Measurements from ENCODE around the gene TRIM25. TPM values are rescaled to one million over a fixed set of nuclear protein-coding genes. Genes with fewer than 3 reads are reported as not detected.

TRIM25 gene
- total and polyA plus RNA-seq, 9 donors: 7.0 to 16.5 (median 12.4) TPM

- no peaks in the 10 kb centered on the region for H3K9me3 ChIP-seq (replicated peaks; ENCODE audit: control insufficient read depth, low read depth, low read length)
- peaks cover 13% of the 10 kb centered on the region for H3K36me3 ChIP-seq (ENCODE audit: control insufficient read depth, insufficient read depth, low read length)
- 82% methylated on average over 17 of the region's 21 CpGs for WGBS (ENCODE audit: insufficient coverage)
- DNase-seq: no peak
- H3K27me3 ChIP-seq (ENCODE audit: control insufficient read depth, insufficient read depth, low read length): no peaks in the 10 kb centered on the region
- no peak overlapping the region for H3K27ac ChIP-seq (ENCODE audit: low read length)
- H3K4me1 ChIP-seq (ENCODE audit: control insufficient read depth, insufficient read depth, low read length): peaks cover 33% of the 10 kb centered on the region
- H3K4me3 ChIP-seq (ENCODE audit: low read length): peak overlapping the region; percentile 92
Measured at GRCh38 chr17:56912105-56912999, 1.5 kb downstream of the TRIM25 start.

- 88% methylated on average over 4 of the region's 7 CpGs for WGBS (ENCODE audit: insufficient coverage)
- Histone ChIP-seq H3K4me1 (ENCODE audit: control insufficient read depth, insufficient read depth, low read length) (peaks cover 30% of the 10 kb centered on the region), H3K27me3 (ENCODE audit: control insufficient read depth, insufficient read depth, low read length) (no peaks in the 10 kb centered on the region), H3K27ac (ENCODE audit: low read length) (no peak overlapping the region), H3K9me3 (replicated peaks; ENCODE audit: control insufficient read depth, low read depth, low read length) (no peaks in the 10 kb centered on the region), H3K36me3 (ENCODE audit: control insufficient read depth, insufficient read depth, low read length) (peaks cover 23% of the 10 kb centered on the region), H3K4me3 (ENCODE audit: low read length) (no peak overlapping the region)
- DNase-seq: no peak
Measured at GRCh38 chr17:56910509-56911235, 3.2 kb downstream of the TRIM25 start.

DNA sequence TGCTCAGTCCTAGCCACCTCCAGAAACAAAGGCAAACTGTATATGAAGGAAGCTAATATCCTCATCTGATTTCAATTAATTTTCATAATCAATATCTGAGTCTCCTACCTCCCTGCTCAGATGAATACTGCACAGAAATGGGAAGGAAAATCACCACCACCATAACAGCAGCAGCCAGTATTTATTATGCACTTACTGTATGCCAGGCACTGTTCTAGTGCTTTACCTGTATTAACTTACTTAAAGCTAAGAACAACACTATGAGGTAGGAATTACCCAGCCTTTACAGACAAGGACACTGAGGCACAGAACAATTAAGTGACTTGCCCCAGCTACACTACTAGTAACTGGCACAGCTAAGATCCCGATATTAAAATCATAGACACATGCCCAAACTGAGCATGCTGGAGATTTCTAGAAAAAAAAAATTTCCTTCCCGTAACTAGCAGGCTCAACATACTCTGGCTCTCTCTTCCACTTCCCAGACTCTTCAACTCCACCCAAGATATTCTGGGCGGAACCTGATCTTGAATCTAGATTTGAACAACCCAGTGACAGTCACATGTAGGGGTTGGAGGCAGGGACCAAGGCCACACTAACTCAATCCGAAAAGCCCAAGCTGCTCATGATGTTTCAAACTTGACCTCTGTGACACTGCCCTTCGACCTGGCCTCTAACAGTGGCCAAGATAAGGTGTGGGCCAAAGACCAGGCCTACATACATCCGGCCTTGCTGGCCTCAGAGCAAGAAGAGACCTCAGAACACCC lies 3.9 kb downstream of the TRIM25 start:
- no peak overlapping the region for H3K27ac ChIP-seq (ENCODE audit: low read length)
- peaks cover 26% of the 10 kb centered on the region for H3K4me1 ChIP-seq (ENCODE audit: control insufficient read depth, insufficient read depth, low read length)
- 89% methylated on average over 4 of the region's 6 CpGs for WGBS (ENCODE audit: insufficient coverage)
- no peaks in the 10 kb centered on the region for H3K27me3 ChIP-seq (ENCODE audit: control insufficient read depth, insufficient read depth, low read length)
- no peak overlapping the region for H3K4me3 ChIP-seq (ENCODE audit: low read length)
- no peaks in the 10 kb centered on the region for H3K9me3 ChIP-seq (replicated peaks; ENCODE audit: control insufficient read depth, low read depth, low read length)
- DNase-seq: peak; percentile 26
- H3K36me3 ChIP-seq (ENCODE audit: control insufficient read depth, insufficient read depth, low read length): peaks cover 23% of the 10 kb centered on the region

- Histone ChIP-seq H3K27me3 (ENCODE audit: control insufficient read depth, insufficient read depth, low read length) (no peaks in the 10 kb centered on the region), H3K4me3 (ENCODE audit: low read length) (no peak overlapping the region), H3K36me3 (ENCODE audit: control insufficient read depth, insufficient read depth, low read length) (peaks cover 38% of the 10 kb centered on the region), H3K9me3 (replicated peaks; ENCODE audit: control insufficient read depth, low read depth, low read length) (no peaks in the 10 kb centered on the region), H3K4me1 (ENCODE audit: control insufficient read depth, insufficient read depth, low read length) (peaks cover 23% of the 10 kb centered on the region), H3K27ac (ENCODE audit: low read length) (no peak overlapping the region)
- 100% methylated on average over 5 of the region's 9 CpGs for WGBS (ENCODE audit: insufficient coverage)
- DNase-seq: peak; percentile 43
Measured at GRCh38 chr17:56908001-56908542, 5.8 kb downstream of the TRIM25 start.

GRCh38 chr17:56903560-56903959 lies 10.3 kb downstream of the TRIM25 start:
- Histone ChIP-seq H3K4me1 (ENCODE audit: control insufficient read depth, insufficient read depth, low read length) (no peaks in the 10 kb centered on the region), H3K36me3 (ENCODE audit: control insufficient read depth, insufficient read depth, low read length) (peaks cover 71% of the 10 kb centered on the region), H3K9me3 (replicated peaks; ENCODE audit: control insufficient read depth, low read depth, low read length) (no peaks in the 10 kb centered on the region), H3K27ac (ENCODE audit: low read length) (no peak overlapping the region), H3K4me3 (ENCODE audit: low read length) (no peak overlapping the region), H3K27me3 (ENCODE audit: control insufficient read depth, insufficient read depth, low read length) (no peaks in the 10 kb centered on the region)
- DNase-seq: no peak
- WGBS (ENCODE audit: insufficient coverage): no CpG with 5 or more reads among the region's 5 CpGs

DNA sequence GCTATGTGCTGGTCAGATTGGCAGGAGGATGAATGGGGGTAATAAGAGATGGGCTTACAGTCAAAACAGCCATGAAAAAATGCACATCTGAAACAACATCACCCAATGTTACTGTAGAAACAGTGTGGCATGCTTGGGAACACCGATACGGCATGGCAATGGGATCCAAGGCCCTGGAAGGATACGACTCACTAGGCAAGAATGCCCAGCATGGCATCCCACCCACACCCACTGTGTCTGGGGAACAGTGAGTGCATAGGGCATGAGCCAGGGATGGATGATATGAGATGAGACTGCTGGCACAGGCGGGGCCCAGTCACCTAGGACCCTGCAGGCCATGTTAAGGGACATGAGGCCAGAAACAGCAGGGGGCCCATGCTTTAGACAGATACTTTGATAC lies 11.5 kb downstream of the TRIM25 start:
- no peaks in the 10 kb centered on the region for H3K4me1 ChIP-seq (ENCODE audit: control insufficient read depth, insufficient read depth, low read length)
- peaks cover 75% of the 10 kb centered on the region for H3K36me3 ChIP-seq (ENCODE audit: control insufficient read depth, insufficient read depth, low read length)
- no peaks in the 10 kb centered on the region for H3K27me3 ChIP-seq (ENCODE audit: control insufficient read depth, insufficient read depth, low read length)
- no peak overlapping the region for H3K27ac ChIP-seq (ENCODE audit: low read length)
- WGBS (ENCODE audit: insufficient coverage): 86% methylated on average over 3 of the region's 4 CpGs
- DNase-seq: no peak
- H3K4me3 ChIP-seq (ENCODE audit: low read length): no peak overlapping the region
- no peaks in the 10 kb centered on the region for H3K9me3 ChIP-seq (replicated peaks; ENCODE audit: control insufficient read depth, low read depth, low read length)

DNA sequence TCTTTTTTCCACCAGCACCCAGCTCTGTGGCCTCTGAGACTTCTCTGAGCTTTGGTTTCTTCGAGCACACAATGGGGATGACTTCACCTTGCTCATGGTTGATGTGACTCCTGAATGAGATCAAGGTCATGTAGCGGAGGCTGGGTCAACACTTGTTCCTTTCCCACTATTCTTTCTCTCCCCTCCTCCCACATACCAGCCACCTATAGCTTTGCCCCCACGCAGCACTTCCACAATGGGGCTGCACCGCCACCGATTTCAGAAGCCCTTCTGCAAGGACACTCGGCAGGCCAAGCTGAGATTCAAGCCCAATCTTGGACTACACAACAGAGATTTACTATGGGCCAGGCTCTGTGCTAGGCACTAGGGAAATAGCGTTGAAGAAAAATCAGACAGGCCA lies 14.4 kb downstream of the TRIM25 start:
- no peak for DNase-seq
- Histone ChIP-seq H3K4me3 (ENCODE audit: low read length) (no peak overlapping the region), H3K27ac (ENCODE audit: low read length) (no peak overlapping the region), H3K36me3 (ENCODE audit: control insufficient read depth, insufficient read depth, low read length) (peaks cover 88% of the 10 kb centered on the region), H3K27me3 (ENCODE audit: control insufficient read depth, insufficient read depth, low read length) (no peaks in the 10 kb centered on the region), H3K9me3 (replicated peaks; ENCODE audit: control insufficient read depth, low read depth, low read length) (no peaks in the 10 kb centered on the region), H3K4me1 (ENCODE audit: control insufficient read depth, insufficient read depth, low read length) (no peaks in the 10 kb centered on the region)
- 96% methylated on average over 7 of the region's 7 CpGs for WGBS (ENCODE audit: insufficient coverage)

- H3K27ac ChIP-seq (ENCODE audit: low read length): no peak overlapping the region
- no peaks in the 10 kb centered on the region for H3K27me3 ChIP-seq (ENCODE audit: control insufficient read depth, insufficient read depth, low read length)
- no peak overlapping the region for H3K4me3 ChIP-seq (ENCODE audit: low read length)
- H3K9me3 ChIP-seq (replicated peaks; ENCODE audit: control insufficient read depth, low read depth, low read length): no peaks in the 10 kb centered on the region
- H3K36me3 ChIP-seq (ENCODE audit: control insufficient read depth, insufficient read depth, low read length): peaks cover 86% of the 10 kb centered on the region
- H3K4me1 ChIP-seq (ENCODE audit: control insufficient read depth, insufficient read depth, low read length): no peaks in the 10 kb centered on the region
- 84% methylated on average over 6 of the region's 9 CpGs for WGBS (ENCODE audit: insufficient coverage)
- no peak for DNase-seq
Measured at GRCh38 chr17:56898874-56899273, 15.0 kb downstream of the TRIM25 start.

DNA sequence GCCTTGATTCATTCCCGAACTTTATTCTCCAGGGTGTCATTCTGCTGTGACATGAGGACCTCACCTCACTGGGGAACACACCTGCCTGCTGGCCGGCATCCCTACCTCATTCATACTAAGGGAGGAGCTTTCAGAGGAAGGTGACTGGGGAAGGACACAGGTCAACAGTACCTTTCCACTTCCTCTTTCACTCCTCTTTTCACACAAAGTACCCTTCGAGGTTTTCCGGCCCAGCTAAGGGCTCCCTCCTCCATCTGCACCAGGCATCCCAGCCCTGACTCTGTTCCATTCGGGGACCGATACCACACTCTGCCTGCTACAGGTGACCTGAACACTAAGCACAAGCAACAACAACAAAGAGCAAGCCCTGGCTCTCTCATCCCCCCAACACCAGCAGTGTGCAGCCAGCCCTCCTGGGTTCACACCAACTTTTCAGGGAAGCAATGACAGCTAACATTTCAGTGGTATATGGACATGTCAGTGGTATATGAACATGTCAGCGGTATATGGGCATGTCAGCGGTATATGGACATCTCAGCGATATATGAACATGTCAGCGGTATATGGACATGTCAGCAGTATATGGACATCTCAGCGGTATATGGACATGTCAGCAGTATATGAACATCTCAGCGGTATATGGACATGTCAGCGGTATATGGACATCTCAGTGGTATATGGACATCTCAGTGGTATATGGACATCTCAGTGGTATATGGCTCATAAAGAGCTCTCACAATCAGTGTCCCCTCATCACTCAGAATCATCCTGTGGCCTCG lies 16.0 kb downstream of the TRIM25 start:
- no peaks in the 10 kb centered on the region for H3K4me1 ChIP-seq (ENCODE audit: control insufficient read depth, insufficient read depth, low read length)
- no peak overlapping the region for H3K27ac ChIP-seq (ENCODE audit: low read length)
- peaks cover 87% of the 10 kb centered on the region for H3K36me3 ChIP-seq (ENCODE audit: control insufficient read depth, insufficient read depth, low read length)
- no peak overlapping the region for H3K4me3 ChIP-seq (ENCODE audit: low read length)
- no peaks in the 10 kb centered on the region for H3K9me3 ChIP-seq (replicated peaks; ENCODE audit: control insufficient read depth, low read depth, low read length)
- 100% methylated on average over 7 of the region's 14 CpGs for WGBS (ENCODE audit: insufficient coverage)
- DNase-seq: no peak
- no peaks in the 10 kb centered on the region for H3K27me3 ChIP-seq (ENCODE audit: control insufficient read depth, insufficient read depth, low read length)

Measured in muscle of leg (tissue), 11 donors.